GM12892 (cell line): ENCODE results near the gene DCLK1.

Experiments used
- POLR2A ChIP-seq: IDR thresholded peaks from 2 replicates; pipeline ENCODE4 v1.6.1; 2011; ENCODE audit warnings: low read depth, low read length, control low read depth
- POLR2AphosphoS5 ChIP-seq: IDR thresholded peaks from 2 replicates; pipeline ENCODE4 v1.6.1; 2011; ENCODE audit warnings: low read depth, low read length, control low read depth

DNA sequence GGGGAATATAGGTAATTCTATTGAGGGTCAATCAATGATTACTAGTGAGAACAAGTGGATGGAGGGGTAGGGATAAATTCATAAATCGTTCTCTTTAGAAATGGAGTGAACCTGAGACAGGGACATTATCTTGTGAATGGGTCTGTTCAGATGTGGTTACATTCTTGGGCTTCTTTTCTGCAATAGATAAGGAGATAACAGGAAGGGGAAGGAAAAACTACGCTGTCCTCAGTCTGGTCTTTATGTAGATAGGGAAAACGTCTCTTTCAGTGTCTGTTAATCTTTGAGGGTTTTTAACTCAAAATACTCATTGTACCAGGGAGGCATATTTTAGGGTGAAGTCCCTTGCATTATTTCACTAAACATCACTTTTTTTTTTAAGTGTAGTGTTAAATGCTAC lies 388.0 kb downstream of the DCLK1 start:
- TF ChIP-seq POLR2AphosphoS5 = no peak
- TF ChIP-seq POLR2A = no peak
